ENCODE results near the gene KCTD17.
"Not testable (repeated sequence)": the region's sequence is repeated elsewhere in the genome, so short reads cannot be mapped to it uniquely, and the experiment has no call there.

The KCTD17 gene

GRCh38 chr22:37057796-37058510 lies 6.4 kb downstream of the KCTD17 start:
- in situ Hi-C loops (cut with HindIII; ENCODE audit: low sequenced_read_pairs): loop anchor here (10.0 kb wide), 6 partner anchors 97 to 387 kb away; partner anchors contain the start of genes C1QTNF6, IFT27 and SSTR3

DNA sequence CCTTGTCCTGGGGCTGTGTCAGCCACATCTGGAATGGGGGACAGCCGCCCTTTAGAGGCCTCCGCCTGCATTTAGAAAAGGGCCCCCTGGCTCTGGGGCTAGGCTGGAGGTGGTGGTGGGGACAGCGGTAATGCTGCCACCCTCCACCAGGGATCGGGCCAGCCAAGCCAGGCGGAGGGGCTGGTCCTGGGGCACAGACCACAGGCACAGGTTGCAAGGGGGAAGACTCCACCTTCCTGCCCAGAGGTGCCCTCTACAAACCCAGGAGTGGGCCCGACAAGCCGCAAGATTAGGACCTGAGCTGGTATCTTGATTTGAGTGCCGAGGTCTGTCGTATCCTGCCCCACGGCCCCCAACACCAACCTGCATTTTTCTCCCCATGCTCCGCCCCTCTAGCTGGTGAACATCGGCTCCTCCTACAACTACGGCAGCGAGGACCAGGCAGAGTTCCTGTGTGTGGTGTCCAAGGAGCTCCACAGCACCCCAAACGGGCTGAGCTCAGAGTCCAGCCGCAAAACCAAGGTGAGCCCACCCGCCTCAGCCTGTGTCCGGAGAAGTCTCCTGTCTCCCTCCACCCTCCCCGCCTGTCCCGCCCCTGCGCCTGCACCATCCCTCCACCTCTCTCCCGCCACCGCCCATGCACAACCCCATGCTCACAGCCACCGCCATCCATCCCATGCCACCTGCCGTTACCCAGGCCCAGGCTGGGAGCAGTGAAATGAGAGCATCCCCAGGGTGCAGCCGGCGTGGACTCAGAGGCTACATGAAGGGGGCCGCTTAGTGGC lies 7.6 kb downstream of the KCTD17 start:
- in situ Hi-C loops (cut with HindIII; ENCODE audit: low sequenced_read_pairs): loop anchor here (10.0 kb wide), 6 partner anchors 96 to 386 kb away; partner anchors contain the start of genes C1QTNF6, IFT27 and SSTR3

DNA sequence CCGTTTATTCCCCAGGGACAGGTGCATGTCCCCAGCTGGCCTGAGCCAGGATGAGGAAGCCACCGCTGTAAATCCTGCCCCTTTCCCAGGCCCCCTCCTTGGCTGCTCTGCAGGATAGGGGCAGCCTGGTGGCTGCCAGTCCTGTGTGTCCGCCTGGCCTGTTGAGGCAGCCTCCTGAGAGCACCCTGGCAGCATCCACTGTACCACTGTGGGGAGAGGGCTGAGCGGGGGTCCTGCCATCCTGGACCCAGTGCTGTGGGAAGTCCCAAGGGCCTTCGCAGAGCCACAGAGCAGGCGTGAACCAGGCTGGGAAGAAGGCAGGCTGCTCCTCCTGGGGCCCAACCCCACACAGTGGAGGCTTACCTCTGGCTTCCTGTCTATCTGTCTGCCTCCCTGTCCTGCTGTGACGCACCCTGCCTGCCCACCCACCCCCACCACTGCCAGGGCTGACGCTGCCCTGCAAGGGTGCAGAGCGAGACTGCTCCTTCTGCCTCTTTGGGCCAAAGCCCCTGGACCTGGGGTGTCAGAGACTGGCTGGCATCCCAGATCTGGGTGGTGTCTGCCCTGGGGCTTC lies 8.4 kb downstream of the KCTD17 start:
- in situ Hi-C loops (cut with HindIII; ENCODE audit: low sequenced_read_pairs): loop anchor here (10.0 kb wide), 6 partner anchors 95 to 385 kb away; partner anchors contain the start of genes C1QTNF6, IFT27 and SSTR3

DNA sequence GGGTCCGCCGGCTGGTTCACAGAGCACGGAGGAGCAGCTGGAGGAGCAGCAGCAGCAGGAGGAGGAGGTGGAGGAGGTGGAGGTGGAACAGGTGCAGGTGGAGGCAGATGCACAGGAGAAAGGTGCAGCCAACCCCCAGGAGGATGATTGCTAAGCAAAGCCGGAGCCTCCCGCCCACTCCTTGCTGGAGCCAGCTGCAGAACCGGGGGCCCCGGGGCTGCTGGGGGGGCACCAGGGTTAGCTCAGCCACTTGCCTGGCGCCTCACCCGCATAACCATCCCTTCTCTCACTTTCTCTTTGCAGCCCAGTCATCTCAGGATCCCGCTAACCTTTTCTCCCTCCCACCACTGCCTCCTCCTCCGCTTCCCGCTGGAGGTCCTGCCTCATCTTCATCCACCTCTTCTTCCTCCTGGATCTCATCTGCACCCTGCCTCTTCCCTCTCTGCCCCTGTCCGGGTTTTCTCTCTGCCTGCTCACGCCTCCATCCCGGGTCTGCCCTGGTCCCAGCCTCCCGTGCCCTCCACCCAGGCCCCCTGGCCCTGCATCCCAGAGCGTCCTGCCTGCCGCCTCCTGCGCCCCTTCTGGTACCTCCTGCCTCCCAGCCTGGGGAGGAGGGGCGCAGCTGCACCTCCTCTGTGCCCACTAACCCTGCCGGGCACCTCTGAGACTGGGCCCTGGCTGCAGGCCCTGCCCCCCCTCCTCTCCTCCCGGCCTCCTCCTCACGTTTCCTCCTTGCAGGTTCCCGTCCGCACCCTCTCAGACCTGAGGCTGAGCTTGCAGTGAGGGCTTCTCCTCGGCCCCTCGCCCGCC lies 9.5 kb downstream of the KCTD17 start:
- in situ Hi-C loops (cut with HindIII; ENCODE audit: low sequenced_read_pairs): no loop called here

GRCh38 chr22:37061611-37062375 lies 10.3 kb downstream of the KCTD17 start:
- in situ Hi-C loops (cut with HindIII; ENCODE audit: low sequenced_read_pairs): no loop called here

DNA sequence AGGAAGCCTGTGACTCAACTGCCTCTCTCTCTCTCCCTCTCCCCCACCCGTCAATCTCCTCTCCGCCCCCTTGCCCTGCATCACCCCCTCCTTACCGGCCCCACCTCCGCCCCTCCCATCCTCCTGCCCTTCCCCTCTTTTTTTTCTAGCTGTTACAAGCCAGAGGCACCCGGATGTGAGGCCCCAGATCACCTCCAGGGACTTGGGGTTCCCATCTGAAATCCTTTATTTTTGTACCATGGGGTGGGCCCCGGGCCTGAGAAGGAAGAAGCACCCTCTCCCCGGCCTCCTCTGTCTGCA lies 10.8 kb downstream of the KCTD17 start:
- in situ Hi-C loops (cut with HindIII; ENCODE audit: low sequenced_read_pairs): no loop called here

GRCh38 chr22:37062702-37063381 lies 11.3 kb downstream of the KCTD17 start:
- in situ Hi-C loops (cut with HindIII; ENCODE audit: low sequenced_read_pairs): no loop called here

GRCh38 chr22:37063431-37064420 lies 12.2 kb downstream of the KCTD17 start:
- in situ Hi-C loops (cut with HindIII; ENCODE audit: low sequenced_read_pairs): no loop called here

DNA sequence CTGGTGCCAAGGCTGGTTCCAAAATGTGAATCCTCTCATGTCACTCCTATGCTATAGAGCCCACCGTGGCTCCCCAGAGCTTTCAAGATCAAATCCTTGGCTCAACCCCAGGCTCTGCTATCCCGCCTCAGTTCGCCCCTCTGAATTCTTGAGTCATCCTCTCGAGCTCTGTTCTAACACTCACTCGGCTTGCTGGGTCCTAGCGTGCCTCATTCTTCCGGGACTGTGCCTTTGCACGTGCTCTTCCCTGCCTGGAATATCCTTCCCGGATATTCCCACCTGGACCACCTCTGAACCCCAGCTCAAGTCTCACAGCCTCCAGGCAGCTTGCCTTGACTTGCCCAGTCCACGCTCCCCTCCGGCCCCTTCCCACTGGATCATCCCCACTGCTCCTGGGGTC lies 13.0 kb downstream of the KCTD17 start:
- in situ Hi-C loops (cut with HindIII; ENCODE audit: low sequenced_read_pairs): no loop called here

GRCh38 chr22:37065180-37065579 lies 13.6 kb downstream of the KCTD17 start:
- in situ Hi-C loops (cut with HindIII; ENCODE audit: low sequenced_read_pairs): no loop called here

DNA sequence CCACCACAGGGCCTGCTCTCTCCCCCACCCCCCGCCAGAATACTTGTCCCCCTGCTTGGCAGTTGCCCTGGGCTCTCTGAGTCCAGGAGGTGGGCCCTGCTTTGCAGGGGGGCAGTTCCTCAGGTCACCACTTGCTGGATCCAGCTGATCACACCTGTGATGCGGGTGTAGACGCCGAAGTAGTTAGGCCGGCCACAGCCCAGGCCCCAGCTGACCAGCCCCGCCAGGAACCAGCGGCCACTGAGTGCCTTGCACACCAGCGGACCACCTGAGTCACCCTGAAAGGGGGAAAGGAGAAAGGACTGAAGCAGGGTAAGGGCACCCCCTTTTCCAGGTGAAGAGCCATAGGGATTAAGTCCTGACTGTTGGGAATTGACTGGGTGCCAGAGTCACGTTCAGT lies 14.4 kb downstream of the KCTD17 start:
- in situ Hi-C loops (cut with HindIII; ENCODE audit: low sequenced_read_pairs): no loop called here

DNA sequence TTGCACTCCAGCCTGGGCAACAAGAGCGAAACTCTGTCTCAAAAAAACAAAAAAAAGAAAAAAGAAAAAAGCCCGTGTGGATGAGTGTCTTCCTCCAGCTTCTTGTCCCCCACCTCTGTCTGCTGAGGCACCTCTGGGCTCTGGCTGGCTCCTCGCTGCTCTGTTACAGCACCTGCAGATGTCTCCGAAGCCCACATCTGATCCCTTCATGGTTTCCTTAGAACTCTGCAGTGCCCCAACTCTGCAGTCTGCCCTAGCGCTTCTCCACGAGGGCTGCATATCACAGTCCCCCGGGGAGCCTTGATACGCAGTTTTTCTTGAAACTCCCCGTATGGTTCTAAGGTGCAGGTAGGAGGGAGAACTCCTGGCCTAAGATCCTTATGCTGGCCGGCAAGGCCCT lies 15.9 kb downstream of the KCTD17 start:
- in situ Hi-C loops (cut with HindIII; ENCODE audit: low sequenced_read_pairs): no loop called here

DNA sequence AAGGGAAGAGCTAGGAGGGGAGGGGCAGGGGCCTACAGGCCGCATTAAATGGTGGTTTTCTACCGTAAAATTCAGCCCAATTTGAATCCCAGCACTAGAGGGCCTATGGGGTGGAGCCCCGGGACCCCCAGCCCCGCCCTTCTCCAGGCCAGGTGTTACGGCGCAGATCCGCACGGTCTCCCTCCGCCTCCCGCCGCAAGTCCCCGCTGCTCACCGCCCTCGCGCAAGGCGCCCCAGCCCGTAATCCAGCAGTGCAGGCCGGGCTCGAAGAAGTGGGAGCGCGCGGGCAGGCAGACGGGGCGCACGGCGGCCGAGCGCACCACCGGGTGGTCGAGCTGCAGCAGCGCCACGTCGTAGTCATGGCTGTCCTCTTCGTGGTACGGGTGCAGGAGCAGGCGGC lies 17.3 kb downstream of the KCTD17 start:
- in situ Hi-C loops (cut with HindIII; ENCODE audit: low sequenced_read_pairs): no loop called here

DNA sequence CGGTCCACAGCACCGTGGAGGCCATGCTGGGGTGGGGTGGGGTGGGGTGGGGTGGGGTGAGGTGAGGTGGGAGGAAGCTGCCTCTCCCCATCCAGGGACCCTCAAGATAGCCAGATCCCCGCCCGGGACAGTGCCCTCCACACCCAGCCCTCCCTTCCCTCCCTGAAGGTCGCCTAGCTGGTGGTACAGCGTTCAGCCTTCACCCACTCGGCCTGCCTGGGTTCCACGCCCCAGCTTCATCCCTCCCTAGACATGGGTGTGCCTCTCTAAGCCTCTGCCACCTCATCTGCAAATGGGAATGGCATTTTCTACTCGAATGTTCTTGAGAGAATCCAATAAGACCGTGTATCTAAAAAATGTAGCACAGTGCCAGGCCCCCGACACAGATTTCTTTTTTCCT lies 17.8 kb downstream of the KCTD17 start:
- in situ Hi-C loops (cut with HindIII; ENCODE audit: low sequenced_read_pairs): no loop called here

DNA sequence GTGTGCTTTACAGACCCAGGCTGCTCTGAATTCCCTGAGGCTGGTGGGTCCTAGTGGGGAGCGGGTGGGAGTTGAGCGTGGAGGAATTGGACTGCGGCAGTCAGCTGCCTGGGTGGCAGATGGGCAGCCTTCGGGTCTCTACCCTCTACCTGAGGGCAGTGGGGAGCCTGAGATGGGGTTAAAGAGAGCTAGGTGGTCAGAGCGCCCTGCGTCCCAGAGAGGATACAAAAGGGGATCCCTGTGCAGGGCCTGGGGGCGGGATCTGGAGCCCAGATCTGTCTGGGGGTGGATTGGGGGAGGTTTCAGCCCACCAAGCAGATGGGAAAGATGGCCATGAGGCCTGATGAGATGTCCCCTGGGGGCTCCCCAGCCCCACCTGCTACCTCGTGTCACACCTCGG lies 18.2 kb downstream of the KCTD17 start:
- in situ Hi-C loops (cut with HindIII; ENCODE audit: low sequenced_read_pairs): no loop called here

GRCh38 chr22:37070334-37070733 lies 18.8 kb downstream of the KCTD17 start:
- in situ Hi-C loops (cut with HindIII; ENCODE audit: low sequenced_read_pairs): no loop called here

DNA sequence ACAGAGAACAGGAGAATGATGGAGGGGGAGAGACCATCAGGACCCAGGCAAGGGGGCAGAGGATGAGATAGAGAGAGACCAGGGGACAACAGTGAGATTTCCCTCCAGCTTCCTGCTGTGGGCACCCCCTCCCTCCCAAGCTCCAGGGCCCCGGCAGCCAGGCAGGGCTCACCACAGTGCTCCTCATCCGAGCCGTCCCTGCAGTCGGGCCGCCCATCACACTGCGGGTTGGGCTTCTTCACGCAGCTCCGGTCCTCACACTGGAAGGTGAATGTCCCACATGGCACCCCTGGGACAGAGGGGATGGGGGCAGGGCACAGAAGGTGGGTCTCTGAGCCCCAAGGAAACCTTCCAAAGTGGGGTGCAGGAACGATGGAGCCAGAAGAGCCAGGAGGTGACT lies 19.2 kb downstream of the KCTD17 start:
- in situ Hi-C loops (cut with HindIII; ENCODE audit: low sequenced_read_pairs): no loop called here

DNA sequence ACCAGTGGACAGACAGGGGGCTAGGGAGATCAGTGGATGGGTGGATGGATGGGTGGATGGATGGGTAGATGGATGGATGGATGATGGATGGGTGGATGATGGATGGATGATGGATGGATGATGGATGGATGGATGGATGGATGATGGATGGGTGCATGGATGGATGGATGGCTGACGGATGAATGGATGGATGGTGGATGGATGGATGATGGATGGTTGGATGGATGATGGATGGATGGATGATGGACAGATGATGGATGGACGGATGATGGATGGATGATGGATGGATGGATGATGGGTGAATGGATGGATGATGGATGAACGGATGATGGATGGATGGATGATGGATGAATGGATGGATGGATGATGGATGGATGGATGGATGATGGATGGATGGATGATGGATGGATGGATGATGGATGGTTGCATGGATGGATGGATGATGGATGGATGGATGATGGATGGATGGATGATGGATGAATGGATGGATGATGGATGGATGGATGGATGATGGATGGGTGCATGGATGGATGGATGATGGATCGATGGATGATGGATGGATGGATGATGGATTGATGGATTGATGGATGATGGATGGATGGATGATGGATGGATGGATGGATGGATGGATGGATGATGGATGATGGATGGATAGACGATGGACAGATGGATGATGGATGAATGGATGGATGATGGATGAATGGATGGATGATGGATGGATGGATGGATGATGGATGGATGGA lies 20.5 kb downstream of the KCTD17 start:
- in situ Hi-C loops (cut with HindIII; ENCODE audit: low sequenced_read_pairs): not testable (repeated sequence)

Measured in endothelial cell of hepatic sinusoid (primary cell).